Measurements from ENCODE around the gene KLHDC1.
A peak's percentile ranks its signal among the peaks of the same experiment; 100 is the strongest.
"Not testable (repeated sequence)": the region's sequence is repeated elsewhere in the genome, so short reads cannot be mapped to it uniquely, and the experiment has no call there.

Gene KLHDC1

GRCh38 chr14:49745191-49745590, 52.3 kb downstream of the KLHDC1 start:
- no peak for TF ChIP-seq CTCF (IDR thresholded peaks at IDR 0.05)
- Histone ChIP-seq H3K27ac (no peak overlapping the region), H3K4me3 (no peak overlapping the region)
- no peak for DNase-seq (ENCODE audit: low spot score)

- not testable (repeated sequence) for H3K4me3 ChIP-seq
These were observed 53.6 kb downstream of the KLHDC1 start for GRCh38 chr14:49746476-49746875.

GRCh38 chr14:49754570-49755097, 61.7 kb downstream of the KLHDC1 start:
- no peak overlapping the region for H3K27ac ChIP-seq
- TF ChIP-seq CTCF (IDR thresholded peaks at IDR 0.05), result no peak
- no peak overlapping the region for H3K4me3 ChIP-seq
- DNase-seq (ENCODE audit: low spot score), result no peak

More at GRCh38 chr14:49746476-49746875, 53.6 kb downstream of the KLHDC1 start:
- not testable (repeated sequence) for DNase-seq (ENCODE audit: low spot score); H3K27ac ChIP-seq

- Histone ChIP-seq H3K4me3 (no peak overlapping the region), H3K27ac (no peak overlapping the region)
- TF ChIP-seq CTCF (IDR thresholded peaks at IDR 0.05), result no peak
- DNase-seq (ENCODE audit: low spot score), result no peak
These were observed 62.5 kb downstream of the KLHDC1 start for GRCh38 chr14:49755378-49755777.

GRCh38 chr14:49761839-49762551, 69.1 kb downstream of the KLHDC1 start:
- no peak overlapping the region for H3K4me3 ChIP-seq
- no peak overlapping the region for H3K27ac ChIP-seq
- no peak for TF ChIP-seq CTCF (IDR thresholded peaks at IDR 0.05)
- no peak for DNase-seq (ENCODE audit: low spot score)

GRCh38 chr14:49766839-49767238, 73.9 kb downstream of the KLHDC1 start:
- DNase-seq (ENCODE audit: low spot score), result no peak
- H3K4me3 ChIP-seq, result peak overlapping the region; percentile 91
- peak overlapping the region; percentile 90 to 96 for H3K27ac ChIP-seq
- no peak for TF ChIP-seq CTCF (IDR thresholded peaks at IDR 0.05)

- TF ChIP-seq CTCF (IDR thresholded peaks at IDR 0.05), result no peak
- peak overlapping the region; percentile 91 for H3K4me3 ChIP-seq
- peak overlapping the region; percentile 90 to 96 for H3K27ac ChIP-seq
- DNase-seq (ENCODE audit: low spot score), result no peak
These were observed 74.3 kb downstream of the KLHDC1 start for GRCh38 chr14:49767270-49767570.
